NT2/D1 (cell line): ENCODE results near the gene CD9.

Experiments
- SUZ12 ChIP-seq: IDR thresholded peaks from 2 replicates; pipeline ENCODE4 v1.6.1; 2011; ENCODE audit not compliant: insufficient read length, insufficient read depth; ENCODE audit errors: extremely low read depth
- YY1 ChIP-seq: IDR thresholded peaks from 2 replicates; pipeline ENCODE4 v1.6.1; 2011; ENCODE audit not compliant: insufficient read length, insufficient read depth

- TF ChIP-seq SUZ12 (no peak), YY1 (no peak)
These were observed 13.8 kb downstream of the CD9 start for GRCh38 chr12:6213969-6214368.
